COLO829 (cell line): ENCODE data around the gene MAL.

ENCODE experiments used
- DNase-seq: peaks from one replicate; pipeline ENCODE4 v3.0.0; 2012; ENCODE audit warnings: low spot score

Gene MAL

GRCh38 chr2:94996305-94997100, 29.0 kb upstream of the MAL start:
- DNase-seq, result no peak

DNA sequence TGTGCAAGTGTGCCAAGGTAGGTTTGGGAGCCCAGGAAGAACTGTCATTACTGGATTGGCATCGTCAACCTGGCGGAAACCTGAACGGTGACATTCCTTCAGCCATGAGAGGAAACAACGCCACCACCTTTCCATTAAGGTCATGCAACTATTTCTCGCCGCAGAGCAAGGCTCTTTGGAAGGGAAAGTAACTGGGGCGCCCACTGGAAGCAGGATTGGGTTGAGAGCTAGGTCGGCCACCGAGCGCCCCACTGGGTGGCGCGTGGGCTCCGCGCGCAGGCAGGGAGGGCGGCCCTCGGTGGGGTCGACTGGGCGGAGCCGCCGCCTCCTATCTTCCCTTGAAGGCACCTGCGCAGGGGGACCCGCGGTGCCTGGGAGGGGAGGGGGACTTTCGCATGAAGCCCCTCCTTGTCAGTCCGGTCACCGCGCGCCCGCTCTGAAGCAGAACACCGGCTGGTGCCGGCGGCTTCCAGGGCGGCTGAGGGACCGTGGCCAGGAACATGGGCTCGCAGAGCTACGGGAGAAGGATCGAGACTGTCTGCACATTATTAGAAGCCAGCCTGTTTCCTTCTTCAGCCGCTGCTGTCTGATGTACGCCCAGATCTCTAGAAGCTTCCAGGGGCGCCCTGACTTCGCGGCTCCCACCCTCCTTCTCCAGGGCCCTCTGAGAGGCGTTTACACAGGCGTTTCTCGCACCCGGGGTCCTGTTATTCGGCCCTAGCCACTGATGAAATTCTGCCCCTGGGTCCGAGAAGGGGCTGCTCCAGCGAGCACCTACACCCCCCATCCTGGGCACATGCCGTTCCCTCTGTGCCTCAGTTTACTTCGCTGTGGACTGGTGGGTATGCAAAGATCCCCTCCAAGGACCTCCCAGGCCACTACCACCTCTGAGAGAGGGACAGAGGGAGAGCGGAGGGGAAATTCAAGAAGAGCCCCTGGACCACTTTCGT, 27.3 kb upstream of the MAL start:
- no peak for DNase-seq

DNA sequence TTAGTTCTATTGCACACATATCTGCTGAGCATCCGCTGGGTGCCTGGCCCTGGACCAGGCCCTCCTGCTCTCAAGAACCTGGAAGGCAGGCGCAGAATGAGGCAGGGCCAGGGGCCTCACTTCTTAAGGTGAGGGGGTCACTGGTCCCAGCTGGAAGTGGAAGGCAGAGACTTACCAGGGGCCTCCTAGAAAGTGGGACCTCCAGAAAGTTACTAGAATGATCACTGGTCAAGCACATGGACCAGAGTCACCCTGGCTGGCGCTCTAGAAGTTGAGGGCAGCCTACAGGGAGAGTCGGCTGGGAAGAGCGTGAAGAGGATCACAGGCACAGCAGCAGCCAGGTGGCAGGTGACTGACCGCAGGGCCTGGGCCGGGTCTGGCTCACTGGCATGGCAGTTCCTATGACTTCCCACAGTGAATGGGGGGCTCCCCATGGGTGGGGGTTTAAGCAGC, 26.1 kb upstream of the MAL start:
- no peak for DNase-seq

DNA sequence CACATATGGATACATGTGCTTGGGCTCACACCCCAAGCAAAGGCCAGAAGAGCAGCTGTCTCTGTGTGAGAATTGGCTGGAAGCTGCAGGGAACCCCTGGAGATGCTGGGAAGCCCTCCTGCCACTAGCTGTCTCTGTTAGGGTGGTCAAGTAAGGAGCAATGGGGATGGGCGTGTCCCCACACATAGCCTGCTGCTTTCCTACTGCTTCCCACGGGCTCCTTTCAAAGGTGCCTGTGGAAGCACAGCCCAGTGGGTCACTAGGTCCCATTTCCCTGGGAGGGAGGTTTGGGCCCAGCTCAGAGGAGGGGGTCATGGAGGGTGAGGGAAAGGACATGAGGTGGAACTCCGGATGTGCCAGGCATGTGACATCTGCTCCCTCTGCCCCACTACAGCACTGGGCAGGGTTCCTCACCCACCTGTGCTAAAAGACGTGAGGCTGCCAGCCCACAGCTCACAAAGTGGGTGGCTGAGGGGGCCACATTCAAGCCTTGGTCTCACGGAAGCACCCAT, 24.4 kb upstream of the MAL start:
- no peak for DNase-seq

DNA sequence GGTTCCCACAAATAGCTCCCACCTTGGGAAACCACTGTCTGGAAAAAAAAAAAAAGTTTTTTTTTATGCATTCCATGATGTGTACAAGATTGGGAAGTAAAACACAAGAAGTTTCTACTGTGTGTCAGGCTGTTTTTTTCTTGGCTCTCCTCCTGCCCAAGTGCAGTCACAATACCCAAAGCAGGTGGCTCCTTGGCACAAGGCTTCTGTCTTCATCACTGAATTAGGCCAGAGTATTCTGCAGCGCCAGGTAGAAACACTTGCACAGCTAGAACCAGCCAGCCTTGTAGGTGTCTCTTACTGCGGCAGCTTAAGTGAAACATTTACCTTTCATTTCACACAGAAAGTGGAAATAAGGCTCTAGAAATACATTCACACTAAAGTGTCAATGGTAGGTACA, 23.8 kb upstream of the MAL start:
- DNase-seq, result no peak

DNA sequence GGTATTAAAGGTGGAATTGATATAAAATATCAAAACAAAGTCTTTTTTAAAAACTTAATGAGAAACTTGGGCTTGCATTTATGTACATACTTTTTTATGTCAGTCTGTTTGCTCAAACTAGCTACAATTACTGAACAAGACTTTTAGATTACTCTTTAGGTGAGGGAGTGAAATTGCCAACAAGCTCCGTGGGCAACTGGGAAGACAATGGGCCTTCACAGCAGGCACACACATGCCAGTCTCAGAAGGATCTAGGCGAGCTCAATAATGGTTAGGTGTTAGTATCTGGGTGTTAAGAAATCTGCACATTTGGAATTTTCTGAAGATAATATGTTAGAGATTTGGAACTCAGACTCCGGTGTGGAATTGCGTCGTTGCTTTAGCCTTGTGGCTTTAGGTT, 23.0 kb upstream of the MAL start:
- no peak for DNase-seq

DNA sequence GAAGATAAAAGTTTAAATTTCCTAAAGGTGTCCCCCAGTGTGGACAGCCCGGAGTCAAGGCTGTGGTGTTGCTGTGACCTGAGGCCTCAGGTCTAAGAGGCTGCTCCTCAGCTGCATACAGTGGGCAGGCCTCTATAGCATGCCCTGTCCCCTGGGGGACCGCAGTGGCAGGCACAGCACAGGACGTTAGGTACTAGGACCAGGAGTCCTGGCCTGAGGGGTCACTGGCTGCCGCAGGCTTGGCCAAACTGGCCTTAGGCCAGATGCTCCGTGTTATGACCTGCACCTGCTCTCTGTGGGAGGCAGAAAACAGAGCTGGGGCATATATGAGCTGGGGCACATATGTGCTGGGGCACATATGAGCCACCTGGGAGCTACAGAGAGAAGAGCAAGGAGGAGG, 21.2 kb upstream of the MAL start:
- no peak for DNase-seq

DNA sequence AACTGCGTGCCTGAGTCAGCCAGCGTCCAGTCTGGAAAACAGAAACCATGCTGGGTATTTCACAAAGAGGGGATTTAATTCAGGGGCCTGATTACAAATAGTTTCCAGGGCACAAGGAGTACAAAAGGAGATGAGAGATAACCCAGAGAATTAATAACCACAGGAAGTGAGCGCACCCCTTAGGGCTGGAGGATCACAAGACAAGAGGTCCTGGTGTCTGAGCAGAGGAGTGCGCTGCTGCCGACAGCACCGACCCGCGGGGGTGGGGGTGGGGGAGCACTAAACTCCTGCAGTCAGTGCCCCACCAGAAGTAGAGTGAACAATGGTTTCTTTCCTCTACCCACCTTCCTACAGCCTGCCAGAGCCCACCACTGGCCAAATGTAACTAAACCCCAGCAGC, 20.8 kb upstream of the MAL start:
- peak; percentile 57 for DNase-seq

DNA sequence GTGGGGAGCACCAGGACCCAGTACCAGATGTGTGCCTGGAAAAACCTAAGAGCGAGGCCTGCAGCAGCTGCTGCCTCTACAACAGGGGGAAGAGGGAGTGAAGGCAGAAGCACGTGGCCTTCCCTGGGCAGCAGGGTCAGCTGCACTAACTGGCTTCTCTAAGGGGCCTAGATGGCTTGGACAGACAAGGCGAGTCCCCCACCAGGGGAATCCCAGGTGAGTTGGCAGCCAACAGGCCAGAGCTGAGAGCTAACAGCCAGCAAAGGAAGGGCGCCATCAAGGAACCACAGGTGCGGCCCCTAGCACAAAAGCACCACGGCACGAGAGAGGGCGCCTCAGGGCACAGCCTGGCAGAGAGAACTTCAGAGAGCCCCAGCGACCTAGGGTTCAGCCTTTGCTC, 19.8 kb upstream of the MAL start:
- no peak for DNase-seq

DNA sequence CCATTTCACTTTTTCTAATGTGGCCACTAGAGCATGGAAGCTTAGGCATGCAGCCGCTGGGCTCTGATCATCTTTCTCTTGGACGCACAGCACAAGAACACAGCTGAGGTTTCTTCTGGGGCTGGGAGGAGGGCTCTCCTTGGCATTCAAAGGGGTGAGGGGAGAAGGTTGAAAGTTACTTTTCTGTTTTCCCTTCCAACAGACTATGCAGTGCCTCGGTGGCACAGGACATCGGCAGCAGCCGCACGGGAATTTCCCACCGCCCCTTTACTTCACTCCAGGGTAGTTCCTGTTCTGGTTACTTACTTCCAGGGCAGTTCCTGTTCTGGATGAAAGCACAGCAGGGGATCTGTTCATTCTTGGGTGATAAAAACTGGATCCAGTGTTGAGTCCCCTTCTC, 18.9 kb upstream of the MAL start:
- DNase-seq, result no peak

DNA sequence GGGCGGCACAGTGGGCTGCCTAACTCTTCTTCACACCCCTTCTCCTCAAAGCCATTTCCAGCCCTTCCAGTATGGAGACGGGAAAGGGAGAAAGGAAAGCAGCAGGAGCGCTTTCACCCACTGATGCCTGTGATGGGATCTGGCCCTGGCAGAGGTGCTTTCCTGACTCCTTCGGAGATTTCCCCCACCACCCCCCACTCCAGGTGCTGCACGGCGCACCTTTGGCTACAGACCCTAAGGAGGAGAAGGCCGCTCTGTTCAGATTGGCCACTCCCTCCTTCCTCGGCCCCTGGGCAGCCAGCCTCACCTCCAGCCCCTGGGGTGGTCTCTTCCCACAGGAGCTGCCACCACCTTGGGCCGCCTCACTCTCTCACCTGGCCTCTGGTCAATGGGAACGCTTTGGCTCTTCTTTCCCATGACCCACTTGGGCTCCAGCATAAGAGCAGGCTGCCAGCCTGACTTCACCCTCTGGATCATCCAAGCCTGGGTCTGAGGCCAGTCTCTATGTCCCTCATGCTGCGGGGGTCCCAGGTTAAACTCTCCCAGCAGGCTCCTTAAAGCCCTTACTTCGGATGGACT, 18.4 kb upstream of the MAL start:
- no peak for DNase-seq

DNA sequence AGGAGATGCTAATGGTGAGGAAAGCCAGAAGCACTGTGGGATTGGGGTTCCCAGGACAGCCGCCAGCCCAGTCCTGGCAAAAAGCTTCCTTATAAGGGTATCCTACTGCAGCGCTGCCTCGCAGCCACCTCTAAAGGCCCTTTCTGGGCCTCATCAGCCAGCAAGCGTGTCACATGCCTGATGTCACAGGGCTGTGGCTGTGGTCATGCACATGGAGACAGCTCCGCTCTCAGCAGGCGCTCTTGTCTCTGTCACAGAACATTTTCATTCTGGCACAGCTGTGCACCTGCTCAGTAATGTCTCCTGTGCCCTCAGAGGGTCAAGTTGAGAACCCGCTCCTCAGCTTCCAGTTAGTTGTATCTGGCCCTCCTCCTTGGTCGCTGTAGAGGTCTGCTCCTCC, 17.7 kb upstream of the MAL start:
- no peak for DNase-seq

- no peak for DNase-seq
Measured at GRCh38 chr2:95008306-95008705, 17.2 kb upstream of the MAL start.

DNA sequence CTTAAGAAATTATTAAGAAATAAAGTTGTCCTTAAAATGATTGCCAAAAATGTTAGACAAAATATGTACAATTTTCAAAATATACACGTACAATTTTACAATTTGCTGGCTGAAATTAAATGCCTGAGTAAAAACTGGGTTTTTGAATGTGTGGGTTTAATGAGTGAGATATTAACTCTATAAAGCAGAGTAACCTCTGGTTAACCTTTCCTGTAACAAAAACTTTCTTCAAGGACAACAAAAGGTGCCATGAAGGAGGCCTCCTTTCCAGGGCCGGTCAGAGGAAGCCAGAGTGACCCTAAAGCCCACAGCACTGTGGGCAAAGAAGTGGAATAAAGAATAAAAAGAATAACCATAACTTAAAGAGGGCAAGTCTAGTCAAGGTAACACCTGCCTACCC, 16.5 kb upstream of the MAL start:
- no peak for DNase-seq

DNA sequence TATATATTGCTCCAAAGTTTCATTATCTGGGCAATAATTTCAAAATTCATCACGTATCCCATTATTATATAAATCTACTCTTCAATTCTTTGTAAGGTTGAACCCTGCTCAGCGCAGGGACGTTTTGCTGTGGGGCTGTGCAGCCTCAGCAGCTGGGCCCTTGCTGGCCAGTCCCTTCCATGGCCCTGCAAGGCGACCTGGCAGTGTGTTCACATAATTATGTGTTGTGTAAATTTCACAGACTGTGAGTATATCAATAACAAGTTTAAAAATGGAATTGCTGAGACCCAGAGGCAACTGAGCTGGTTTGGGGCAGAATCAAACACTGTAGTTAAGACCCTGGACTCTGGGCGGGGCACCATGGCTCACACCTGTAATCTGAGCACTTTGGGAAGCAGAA, 16.1 kb upstream of the MAL start:
- no peak for DNase-seq

GRCh38 chr2:95010126-95010525, 15.4 kb upstream of the MAL start:
- no peak for DNase-seq

- no peak for DNase-seq
Measured at GRCh38 chr2:95010718-95011117, 14.8 kb upstream of the MAL start.

DNA sequence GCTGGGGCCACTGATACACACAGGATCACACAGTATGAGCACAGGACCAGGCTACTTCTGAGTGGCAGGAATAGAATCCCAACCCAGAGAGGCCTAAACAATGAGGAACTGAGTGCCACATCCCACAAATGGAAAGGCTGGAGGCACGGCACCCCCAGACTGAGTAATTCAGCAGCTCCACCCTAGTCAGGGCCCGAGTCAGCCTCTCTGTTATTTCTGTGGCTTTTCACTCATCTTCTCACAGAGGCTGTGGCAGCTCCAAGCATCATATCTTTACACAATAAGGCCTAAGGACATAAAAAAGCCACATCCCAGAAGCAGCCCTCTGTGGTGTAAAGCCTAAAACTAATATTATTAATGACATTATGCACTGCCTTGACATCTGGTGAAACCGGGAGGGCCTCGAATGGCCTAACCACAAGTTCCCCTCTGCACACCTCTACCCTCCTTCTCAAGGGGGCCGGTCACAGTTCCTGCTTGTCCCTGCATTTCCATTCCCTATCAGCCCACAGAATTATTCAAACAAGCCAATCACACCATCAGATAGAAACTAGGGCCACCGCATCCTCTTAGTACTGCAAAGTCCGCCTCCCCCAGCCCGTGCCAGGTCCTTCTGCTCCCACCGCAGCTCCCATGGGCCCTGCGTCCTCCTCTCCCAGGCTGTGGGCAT, 12.5 kb upstream of the MAL start:
- DNase-seq, result no peak

DNA sequence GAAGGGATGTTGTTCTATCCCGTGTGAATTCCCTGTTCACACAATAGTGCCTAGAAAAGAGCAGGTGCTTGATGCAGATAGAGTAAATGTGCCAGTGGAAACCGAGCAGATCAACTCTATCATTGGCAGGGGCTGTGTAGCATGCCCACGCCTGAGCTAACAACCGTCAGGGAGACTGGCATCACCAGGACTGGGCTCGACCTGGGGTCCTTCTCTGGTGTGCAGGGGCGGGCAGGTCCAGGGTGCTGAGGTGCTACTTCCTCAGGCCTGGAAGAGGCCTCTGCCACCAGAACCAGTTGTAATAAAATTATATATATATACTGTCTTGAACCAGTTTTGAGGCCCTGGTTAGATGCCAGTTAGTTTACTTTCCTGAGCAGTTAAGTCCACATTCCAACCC, 11.8 kb upstream of the MAL start:
- DNase-seq, result no peak

- DNase-seq, result no peak
Measured at GRCh38 chr2:95014126-95014708, 11.3 kb upstream of the MAL start.

GRCh38 chr2:95015261-95015912, 10.1 kb upstream of the MAL start:
- no peak for DNase-seq
